HG02678 (cell line): ENCODE measurements around the gene WAC.

ENCODE experiments used
- ATAC-seq: cut with Tn5 transposase; IDR thresholded peaks from one replicate; pipeline ENCODE4 v1.9.1; 2021; ENCODE audit warnings: mild to moderate bottlenecking, moderate library complexity; ENCODE audit not compliant: unreplicated experiment

WAC gene

GRCh38 chr10:28523725-28524252 is 9.1 kb upstream of the WAC start:
- ATAC-seq: no peak

DNA sequence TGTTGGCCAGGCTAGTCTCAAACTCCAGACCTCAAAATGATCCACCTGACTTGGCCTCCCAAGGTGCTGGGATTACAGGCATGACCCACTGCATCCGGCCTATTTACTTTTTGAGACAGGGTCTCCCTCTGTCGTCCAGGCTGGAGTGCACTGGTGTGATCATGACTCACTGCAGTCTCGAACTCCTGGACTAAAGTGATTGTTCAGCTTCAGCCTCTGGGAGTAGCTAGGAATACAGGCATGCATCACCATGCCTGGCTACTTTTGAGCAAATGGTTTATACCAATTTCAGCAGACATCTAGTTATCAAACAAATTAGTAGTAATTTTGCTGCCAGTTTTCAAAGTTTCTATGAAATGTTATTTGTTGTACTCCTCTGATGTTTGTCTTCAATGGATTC is 2.2 kb upstream of the WAC start:
- no peak for ATAC-seq

DNA sequence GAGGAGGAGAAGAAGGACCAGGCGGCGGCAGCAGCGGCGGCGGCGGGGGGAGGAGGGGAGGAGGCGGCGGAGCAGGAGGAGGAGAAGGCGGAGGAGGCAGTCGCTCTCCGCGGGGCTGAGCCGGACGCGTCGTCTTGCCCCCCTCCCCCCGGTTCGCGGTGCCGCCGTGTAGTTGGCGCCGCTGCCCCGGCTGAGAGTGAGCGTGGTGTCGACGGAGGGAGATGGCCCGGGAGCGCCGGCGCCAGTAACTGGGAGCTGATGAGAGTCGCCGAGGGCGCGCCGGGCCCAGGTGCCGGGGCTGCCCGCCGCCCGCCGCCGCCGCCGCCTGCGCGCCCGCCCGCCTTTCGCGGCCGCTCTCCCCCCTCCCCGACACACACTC is 257 bp downstream of the WAC start:
- ATAC-seq: peak; percentile 1

GRCh38 chr10:28533571-28534304 is 820 bp downstream of the WAC start:
- peak; percentile 15 for ATAC-seq

- ATAC-seq: no peak
Measured at GRCh38 chr10:28535846-28536245, 2.9 kb downstream of the WAC start.

GRCh38 chr10:28538595-28538994 is 5.7 kb downstream of the WAC start:
- ATAC-seq: no peak

- ATAC-seq: no peak
Measured at GRCh38 chr10:28540145-28540544, 7.2 kb downstream of the WAC start.

- no peak for ATAC-seq
Measured at GRCh38 chr10:28541717-28542365, 8.9 kb downstream of the WAC start.

- ATAC-seq: no peak
Measured at GRCh38 chr10:28542728-28543127, 9.8 kb downstream of the WAC start.

- ATAC-seq: no peak
Measured at GRCh38 chr10:28544058-28544457, 11.1 kb downstream of the WAC start.

DNA sequence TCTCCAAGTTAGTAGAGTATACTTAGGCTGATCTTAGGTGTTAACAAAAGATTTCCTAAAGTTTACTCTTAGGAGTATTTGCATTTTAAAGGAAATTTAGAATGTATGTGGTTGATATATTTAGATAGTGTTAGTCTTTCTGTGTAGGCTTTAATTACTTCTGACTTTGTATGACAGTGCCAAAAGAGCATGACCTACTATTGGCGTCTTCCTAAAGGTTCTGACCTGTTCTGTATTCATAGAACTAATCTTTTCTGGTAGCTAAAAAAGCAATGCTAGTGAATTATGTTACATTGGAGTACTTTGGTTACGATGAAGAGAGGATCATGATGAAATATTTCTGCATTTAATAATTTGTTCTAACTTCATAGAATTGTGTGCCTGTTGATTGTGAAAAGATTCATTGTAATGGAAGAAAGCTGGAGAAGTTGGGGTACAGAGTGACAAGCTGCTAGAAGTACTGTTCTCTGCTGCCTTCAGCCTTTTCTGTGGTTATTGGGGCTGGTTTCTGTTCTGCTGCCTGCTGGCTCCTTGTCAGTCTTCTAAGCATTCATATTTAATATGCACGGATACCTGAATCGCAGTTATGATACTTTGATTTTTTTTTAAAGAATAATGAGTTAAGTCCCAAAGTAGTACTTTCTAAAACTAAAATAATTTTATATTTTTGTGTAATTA is 13.2 kb downstream of the WAC start:
- ATAC-seq: peak; percentile 73

DNA sequence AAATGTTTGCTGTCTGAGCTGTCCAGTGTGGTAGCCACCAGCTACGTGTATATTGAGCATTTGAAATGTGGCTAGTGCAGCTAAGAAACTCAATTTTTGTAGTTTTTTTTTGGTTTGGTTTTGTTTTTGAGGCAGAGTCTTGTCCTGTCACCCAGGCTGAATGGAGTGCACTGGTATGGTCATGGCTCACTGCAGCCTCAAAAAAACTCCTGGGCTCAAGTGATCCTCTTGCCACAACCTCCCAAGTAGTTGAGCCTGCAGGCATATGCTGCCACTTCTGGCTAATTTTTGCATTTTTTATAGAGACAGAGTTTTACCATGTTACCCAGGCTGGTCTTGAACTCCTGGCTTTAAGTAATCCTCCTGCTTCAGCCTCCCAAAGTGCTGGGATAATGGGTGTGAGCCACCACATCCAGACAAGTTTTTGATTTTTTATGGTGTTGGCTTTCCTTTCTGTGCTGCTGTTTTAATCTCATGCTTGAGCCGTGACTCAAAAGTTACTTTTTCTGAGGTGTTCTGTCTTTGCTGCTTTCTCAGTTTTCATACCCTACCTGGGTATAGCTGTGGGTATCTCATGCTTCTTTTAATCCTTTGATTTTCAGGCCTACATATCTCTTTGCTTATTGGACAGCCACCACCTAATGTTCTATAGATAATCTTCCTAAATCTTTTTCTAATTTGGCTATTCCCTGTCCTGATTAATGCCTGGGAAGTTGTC is 16.0 kb downstream of the WAC start:
- ATAC-seq: no peak

DNA sequence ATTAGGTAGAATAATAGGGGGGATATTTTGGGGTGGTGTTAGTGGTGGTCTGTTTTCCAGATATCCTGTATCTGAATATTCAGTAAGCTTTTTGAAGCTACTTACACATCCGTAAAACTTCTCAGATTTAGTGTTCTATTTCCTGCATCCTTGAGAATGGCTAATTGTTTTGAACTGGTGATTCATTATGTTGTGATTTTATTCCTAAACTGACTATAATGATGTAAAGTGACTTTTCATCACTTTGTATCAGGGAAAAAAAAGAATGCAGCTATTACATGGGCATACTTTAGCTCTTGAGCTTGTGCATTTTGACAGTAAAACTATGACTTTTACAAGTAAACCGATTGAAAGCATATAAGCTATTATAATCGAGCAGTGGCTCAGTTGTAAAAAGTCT is 18.2 kb downstream of the WAC start:
- ATAC-seq: no peak

DNA sequence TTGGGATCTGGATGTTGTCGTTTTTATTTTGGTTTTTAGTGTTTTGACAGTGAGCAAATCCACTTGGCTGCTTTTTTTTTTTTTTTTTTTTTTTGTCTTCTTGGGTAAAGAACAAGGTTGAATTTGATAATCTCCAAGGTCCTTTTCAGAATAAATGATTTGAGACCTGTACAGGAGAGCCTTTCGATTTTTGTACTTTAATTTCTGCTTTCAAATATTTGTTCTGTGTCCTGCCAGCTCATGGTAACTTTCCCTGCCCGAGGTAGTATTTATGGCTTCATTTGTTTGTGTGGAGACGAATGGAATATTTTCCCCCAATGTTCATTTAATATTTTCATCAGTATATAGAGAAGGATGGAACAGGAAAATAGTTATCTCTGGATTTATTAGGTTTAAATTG is 19.9 kb downstream of the WAC start:
- no peak for ATAC-seq

GRCh38 chr10:28554009-28554408 is 21.1 kb downstream of the WAC start:
- no peak for ATAC-seq

DNA sequence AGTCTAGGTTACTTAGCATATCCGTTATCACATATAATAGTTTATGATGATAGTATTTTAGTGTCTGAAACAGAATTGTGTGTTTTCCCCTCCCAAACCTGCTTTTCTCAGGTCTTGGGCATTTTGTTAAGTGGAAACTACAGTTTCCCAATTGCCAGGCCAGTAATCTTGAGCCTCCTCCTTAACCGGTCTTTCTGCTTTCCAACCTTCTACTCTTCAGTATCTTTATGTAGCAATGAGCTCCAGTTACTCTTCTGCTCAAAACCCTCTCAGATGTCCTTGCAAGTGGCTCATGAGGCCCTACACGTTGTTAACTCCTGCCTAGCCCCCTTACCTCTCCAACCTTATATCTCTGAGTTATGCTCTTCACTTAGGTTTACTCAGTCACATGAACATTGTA is 22.0 kb downstream of the WAC start:
- ATAC-seq: no peak

GRCh38 chr10:28555358-28555757 is 22.4 kb downstream of the WAC start:
- no peak for ATAC-seq

GRCh38 chr10:28556142-28556541 is 23.2 kb downstream of the WAC start:
- ATAC-seq: no peak

DNA sequence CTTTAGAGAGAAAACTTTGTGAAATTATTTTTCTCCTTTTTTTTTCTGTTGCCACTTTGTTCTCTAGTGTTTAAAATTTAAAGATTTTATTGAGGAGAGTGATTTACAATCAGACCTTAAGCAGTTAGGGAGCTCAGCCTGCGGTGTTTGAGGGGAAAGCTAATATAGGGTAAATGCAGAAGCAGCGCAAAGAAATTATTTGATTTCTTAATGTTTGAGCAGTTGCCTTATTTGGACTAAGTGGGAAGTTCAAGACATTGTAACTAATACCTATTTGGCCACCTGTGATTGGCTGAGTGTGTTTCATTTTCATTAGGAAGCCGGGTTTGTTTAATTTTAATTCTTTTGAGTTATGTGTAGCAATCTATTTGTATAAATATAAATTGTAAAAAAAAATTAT is 25.3 kb downstream of the WAC start:
- ATAC-seq: no peak

- ATAC-seq: no peak
Measured at GRCh38 chr10:28558923-28559508, 26.1 kb downstream of the WAC start.

- no peak for ATAC-seq
Measured at GRCh38 chr10:28559618-28560017, 26.7 kb downstream of the WAC start.
